Mucosa of descending colon (tissue), 3 donors: Measurements from ENCODE around the gene TNFRSF12A. TPM values are rescaled to one million over a fixed set of nuclear protein-coding genes. Genes with fewer than 3 reads are reported as not detected.

Experiments
- ATAC-seq: fragments of 200-7000 bp; cut with Tn5 transposase; one replicate; pipeline ENCODE4 v1.9.1; 2020; ENCODE audit warnings: mild to moderate bottlenecking, moderate library complexity
- DNase-seq, 3 donors: peaks; one replicate each; pipeline ENCODE4 v3.0.0-alpha.2; 2020
- H3K36me3 ChIP-seq: fragments of 200-600 bp; one replicate; pipeline ENCODE4 v1.8.0; 2021; ENCODE audit warnings: low read depth, mild to moderate bottlenecking
- H3K4me1 ChIP-seq: fragments of 200-600 bp; one replicate; pipeline ENCODE4 v1.8.0; 2021; ENCODE audit warnings: low read depth, mild to moderate bottlenecking
- H3K4me3 ChIP-seq: fragments of 200-600 bp; one replicate; pipeline ENCODE4 v1.8.0; 2021; ENCODE audit warnings: mild to moderate bottlenecking
- H3K9me3 ChIP-seq: fragments of 200-600 bp; one replicate; pipeline ENCODE4 v1.8.0; 2021; ENCODE audit warnings: mild to moderate bottlenecking
- intact Hi-C, 2 donors: fragments of 100-400 bp; cut with DNase I in 1 of 2; cut with micrococcal nuclease in 1 of 2; formaldehyde crosslinking; loops; one replicate each; pipeline versions ENCODE4 v1.11.0 to v1.11.1; 2022; cut with DNase I, micrococcal nuclease
- total RNA-seq, 3 donors: library from RNA; stranded (reverse); fragmentation: NEBNext Ultra II Directional in 2 of 3; extraction: Animal tissue kit (Norgen Biotek cat#: 25700) in 2 of 3; gene quantifications; one replicate each; pipeline versions ENCODE4 v1.2.1 to v1.2.4, GENCODE V29; 2021 to 2023
- TF ChIP-seq, protein P1 (sequence below): fragments of 200-600 bp; IDR thresholded peaks from one replicate; pipeline ENCODE4 v1.8.0; 2022; ENCODE audit warnings: antibody characterized with exemption, mild to moderate bottlenecking
- donor health status: DM: no; HTN: no; CAD: no; lungs with moderate emphysema.
- donor health status: DM: no; HTN: no; CAD: no.
- donor health status: DM: no; HTN: yes; CAD: no.

TNFRSF12A gene
- total RNA-seq, 3 donors from 2014 or later, result 5.4 to 8.6 (median 6.7) TPM

DNA sequence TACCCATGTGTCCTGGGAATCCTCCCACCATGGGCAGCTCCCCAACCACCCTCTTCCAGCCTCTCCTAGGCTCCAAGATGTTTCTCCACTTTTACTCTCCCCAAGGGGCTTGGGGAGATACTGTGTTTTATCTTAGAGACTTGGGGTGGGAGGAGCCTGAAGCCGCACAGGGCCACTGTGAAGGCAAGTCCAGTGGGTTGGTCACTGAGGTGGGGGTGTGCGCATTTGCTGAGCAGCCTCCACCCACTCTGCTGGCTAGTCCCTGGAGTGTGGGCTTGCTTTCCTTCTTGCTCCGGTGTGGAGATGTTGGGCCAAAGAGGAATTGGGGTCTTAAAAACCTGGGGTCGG lies 11.5 kb upstream of the TNFRSF12A start:
- no peaks in the 10 kb centered on the region for H3K9me3 ChIP-seq
- TF ChIP-seq, protein P1, sequence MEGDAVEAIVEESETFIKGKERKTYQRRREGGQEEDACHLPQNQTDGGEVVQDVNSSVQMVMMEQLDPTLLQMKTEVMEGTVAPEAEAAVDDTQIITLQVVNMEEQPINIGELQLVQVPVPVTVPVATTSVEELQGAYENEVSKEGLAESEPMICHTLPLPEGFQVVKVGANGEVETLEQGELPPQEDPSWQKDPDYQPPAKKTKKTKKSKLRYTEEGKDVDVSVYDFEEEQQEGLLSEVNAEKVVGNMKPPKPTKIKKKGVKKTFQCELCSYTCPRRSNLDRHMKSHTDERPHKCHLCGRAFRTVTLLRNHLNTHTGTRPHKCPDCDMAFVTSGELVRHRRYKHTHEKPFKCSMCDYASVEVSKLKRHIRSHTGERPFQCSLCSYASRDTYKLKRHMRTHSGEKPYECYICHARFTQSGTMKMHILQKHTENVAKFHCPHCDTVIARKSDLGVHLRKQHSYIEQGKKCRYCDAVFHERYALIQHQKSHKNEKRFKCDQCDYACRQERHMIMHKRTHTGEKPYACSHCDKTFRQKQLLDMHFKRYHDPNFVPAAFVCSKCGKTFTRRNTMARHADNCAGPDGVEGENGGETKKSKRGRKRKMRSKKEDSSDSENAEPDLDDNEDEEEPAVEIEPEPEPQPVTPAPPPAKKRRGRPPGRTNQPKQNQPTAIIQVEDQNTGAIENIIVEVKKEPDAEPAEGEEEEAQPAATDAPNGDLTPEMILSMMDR, result no peak
- DNase-seq, result no peak
- no peak overlapping the region for H3K4me3 ChIP-seq
- peaks cover 36% of the 10 kb centered on the region for H3K4me1 ChIP-seq
- H3K36me3 ChIP-seq, result no peaks in the 10 kb centered on the region
- no peak for ATAC-seq
- intact Hi-C loops, result no loop called here

DNA sequence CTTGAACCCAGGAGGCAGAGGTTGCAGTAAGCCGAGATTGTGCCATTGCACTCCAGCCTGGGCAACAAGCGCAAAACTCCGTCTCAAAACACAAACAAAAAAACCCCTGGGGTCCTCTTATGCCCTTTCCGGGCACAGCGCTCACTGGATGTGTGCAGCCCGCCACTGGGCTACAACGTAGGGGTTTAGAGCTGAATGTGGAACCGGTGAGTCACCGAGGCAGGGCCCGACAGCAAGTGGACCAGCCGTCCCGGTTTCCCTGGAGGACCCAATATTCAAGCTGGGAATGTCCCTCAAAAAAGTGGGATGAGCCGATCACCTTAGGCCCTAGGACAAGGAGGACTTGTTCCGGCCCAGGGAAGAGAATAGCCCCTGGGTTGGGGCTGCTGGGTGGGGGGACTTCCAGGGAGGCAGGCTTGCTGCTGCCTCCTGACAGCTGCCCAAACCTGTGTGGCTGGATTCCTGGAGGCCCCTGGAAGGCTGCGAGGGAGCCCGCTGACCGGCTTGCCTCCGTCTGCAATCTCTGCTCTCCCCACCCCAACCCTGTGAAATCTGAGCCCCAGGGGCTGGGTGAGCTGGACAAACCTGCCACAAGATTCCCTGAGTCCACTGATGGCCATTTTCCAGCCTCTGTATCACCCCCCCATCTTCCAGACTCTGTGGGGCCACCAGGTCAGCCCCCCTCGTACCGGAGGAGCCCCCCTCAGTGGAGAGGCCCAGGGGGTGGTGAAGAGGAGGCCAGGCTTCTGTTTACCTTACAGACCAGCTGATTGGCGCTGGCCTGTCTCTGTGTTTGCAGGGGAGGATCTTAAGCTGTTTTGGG lies 10.4 kb upstream of the TNFRSF12A start:
- H3K4me1 ChIP-seq, result peaks cover 33% of the 10 kb centered on the region
- ATAC-seq, result no peak
- DNase-seq, result no peak
- H3K4me3 ChIP-seq, result no peak overlapping the region
- no peaks in the 10 kb centered on the region for H3K9me3 ChIP-seq
- intact Hi-C loops, result no loop called here
- TF ChIP-seq, protein P1, result no peak
- H3K36me3 ChIP-seq, result no peaks in the 10 kb centered on the region

DNA sequence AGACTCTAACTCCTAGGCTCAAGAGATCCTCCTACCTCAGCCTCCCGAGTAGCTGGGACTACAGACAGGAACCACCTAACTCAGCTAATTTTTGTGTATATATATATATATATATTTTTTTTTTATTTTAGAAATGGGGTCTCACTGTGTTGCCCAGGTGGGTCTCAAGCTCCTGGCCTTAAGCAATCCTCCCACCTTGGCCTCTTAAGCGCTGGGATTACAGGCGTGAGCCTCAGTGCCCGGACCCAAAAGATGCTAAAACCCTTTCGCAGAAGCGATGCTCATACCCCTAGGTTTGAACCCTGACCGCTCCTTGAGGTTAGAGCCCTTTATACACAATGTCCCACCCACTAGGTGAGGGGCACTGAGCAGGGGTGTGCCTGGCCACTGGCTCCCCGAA lies 9.7 kb upstream of the TNFRSF12A start:
- ATAC-seq, result no peak
- H3K4me1 ChIP-seq, result peaks cover 29% of the 10 kb centered on the region
- intact Hi-C loops, result no loop called here

GRCh38 chr16:3012246-3012645 lies 7.9 kb upstream of the TNFRSF12A start:
- Histone ChIP-seq H3K9me3 (no peaks in the 10 kb centered on the region), H3K4me1 (peaks cover 11% of the 10 kb centered on the region), H3K36me3 (no peaks in the 10 kb centered on the region), H3K4me3 (no peak overlapping the region)
- TF ChIP-seq, protein P1, result no peak
- intact Hi-C loops, result no loop called here
- DNase-seq (no peak), ATAC-seq (no peak)

More for the DNA sequence above, 9.7 kb upstream of the TNFRSF12A start:
- Histone ChIP-seq H3K9me3 (no peaks in the 10 kb centered on the region), H3K36me3 (no peaks in the 10 kb centered on the region), H3K4me3 (no peak overlapping the region)
- TF ChIP-seq, protein P1, result no peak
- DNase-seq, result no peak

DNA sequence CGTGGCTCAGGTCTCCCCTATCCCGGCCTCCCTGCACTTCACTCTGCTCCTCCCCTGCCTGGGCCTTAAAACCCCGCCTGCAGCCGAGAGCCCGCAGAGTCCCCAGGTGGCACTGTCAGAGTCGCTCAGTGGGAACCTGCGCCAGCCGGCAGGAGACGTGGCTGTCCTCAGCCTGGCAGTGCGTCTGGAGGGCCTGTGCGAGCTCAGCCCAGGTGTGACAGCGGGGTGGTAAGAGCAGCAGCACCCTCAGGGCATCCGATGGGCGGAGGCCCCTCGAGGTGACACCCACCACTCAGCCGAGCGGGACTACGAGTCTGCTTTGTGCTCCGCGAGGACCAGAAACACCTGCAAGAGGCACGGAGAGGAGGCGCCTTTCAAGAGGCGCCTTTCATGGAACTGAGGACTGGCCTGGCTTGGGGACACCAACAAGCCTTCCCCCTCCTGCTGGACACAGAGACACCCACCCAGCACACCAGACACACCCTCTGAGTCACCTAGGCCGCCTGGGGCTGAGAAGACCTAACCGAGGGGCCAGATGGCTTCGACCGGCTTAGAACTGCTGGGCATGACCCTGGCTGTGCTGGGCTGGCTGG lies 7.2 kb upstream of the TNFRSF12A start, which contains the start of gene CLDN9:
Gene CLDN9 (plus strand): TSS at position 96 of the 593 bp plus-strand sequence. CDS start 440 bp downstream, at position 536.
- intact Hi-C loops, result no loop called here
- H3K36me3 ChIP-seq, result no peaks in the 10 kb centered on the region
- peaks cover 5% of the 10 kb centered on the region for H3K4me1 ChIP-seq
- no peaks in the 10 kb centered on the region for H3K9me3 ChIP-seq
- peak; percentile 63 to 76 (median 73) for DNase-seq
- TF ChIP-seq, protein P1, result no peak
- peak; percentile 81 for ATAC-seq
- no peak within 1 kb of the TSS for H3K4me3 ChIP-seq
